Brain pericyte (primary cell): ENCODE results near the gene ATP2C1.
"Not testable (repeated sequence)": the region's sequence is repeated elsewhere in the genome, so short reads cannot be mapped to it uniquely, and the experiment has no call there.

Experiments
- DNase-seq: peaks from one replicate; pipeline ENCODE4 v3.0.0-alpha.2; 2012; ENCODE audit warnings: low read depth, low spot score

The ATP2C1 gene, protein sequence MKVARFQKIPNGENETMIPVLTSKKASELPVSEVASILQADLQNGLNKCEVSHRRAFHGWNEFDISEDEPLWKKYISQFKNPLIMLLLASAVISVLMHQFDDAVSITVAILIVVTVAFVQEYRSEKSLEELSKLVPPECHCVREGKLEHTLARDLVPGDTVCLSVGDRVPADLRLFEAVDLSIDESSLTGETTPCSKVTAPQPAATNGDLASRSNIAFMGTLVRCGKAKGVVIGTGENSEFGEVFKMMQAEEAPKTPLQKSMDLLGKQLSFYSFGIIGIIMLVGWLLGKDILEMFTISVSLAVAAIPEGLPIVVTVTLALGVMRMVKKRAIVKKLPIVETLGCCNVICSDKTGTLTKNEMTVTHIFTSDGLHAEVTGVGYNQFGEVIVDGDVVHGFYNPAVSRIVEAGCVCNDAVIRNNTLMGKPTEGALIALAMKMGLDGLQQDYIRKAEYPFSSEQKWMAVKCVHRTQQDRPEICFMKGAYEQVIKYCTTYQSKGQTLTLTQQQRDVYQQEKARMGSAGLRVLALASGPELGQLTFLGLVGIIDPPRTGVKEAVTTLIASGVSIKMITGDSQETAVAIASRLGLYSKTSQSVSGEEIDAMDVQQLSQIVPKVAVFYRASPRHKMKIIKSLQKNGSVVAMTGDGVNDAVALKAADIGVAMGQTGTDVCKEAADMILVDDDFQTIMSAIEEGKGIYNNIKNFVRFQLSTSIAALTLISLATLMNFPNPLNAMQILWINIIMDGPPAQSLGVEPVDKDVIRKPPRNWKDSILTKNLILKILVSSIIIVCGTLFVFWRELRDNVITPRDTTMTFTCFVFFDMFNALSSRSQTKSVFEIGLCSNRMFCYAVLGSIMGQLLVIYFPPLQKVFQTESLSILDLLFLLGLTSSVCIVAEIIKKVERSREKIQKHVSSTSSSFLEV

DNA sequence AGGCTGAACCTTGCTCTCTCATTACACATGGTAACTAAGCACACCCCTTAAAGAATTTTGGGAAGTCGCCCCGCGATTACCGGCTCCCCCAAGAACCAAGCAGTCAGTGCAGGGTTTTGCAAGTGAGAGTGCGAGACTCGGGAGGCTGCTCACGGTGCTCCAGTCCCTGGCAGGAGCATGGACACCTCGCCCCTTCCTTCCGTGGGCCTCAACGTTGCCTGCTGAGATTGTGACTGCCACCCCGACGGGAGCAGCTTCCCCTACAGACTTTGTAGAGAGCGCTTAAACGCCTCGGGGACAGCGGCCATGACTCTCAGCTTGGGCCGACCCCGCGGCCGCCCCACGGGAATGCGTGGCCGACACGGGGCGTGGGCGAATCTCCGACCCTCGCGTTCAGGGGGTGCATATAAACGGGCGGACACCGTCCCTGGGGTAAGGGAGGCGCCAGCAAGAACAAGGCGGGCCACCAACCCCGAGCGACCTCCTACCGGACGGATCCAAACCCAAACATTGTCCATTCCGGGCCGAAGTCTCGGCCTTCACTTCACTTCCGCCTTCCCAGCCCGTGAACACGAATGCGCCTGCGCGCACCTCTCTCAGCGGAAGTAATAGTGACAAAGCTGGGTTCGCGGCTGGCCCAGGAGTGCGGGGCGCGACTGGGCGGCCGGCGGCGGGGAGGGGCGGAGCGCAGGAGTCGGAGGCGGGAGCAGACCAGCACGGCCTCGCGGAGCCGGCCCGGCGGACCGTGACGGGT lies at the start of gene ATP2C1:
TSS of gene ATP2C1 (plus strand) at position 709 of the 754 bp plus-strand sequence. CDS start 686 bp downstream, outside the sequence.
- DNase-seq: peak; percentile 76

DNA sequence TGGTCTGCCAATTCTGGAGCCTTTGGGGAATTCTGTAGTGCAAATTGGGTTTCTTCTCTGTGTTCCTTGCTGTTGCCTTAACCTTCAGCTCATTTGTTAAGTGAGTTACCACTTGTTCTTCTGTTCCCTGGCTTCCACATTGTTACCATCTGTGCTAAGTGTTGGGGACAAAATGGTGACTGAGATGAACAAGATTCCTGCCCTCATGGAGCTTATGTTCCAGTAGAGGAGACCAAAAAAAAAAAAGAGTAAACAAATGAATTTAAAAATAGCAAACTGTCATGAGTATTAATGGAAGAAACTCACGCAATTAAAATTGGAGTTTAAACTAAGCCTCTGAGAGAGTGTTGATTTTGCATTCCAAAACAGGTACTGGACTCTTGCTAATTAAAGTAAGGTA lies 49.4 kb upstream of the ATP2C1 start:
- DNase-seq: no peak

DNA sequence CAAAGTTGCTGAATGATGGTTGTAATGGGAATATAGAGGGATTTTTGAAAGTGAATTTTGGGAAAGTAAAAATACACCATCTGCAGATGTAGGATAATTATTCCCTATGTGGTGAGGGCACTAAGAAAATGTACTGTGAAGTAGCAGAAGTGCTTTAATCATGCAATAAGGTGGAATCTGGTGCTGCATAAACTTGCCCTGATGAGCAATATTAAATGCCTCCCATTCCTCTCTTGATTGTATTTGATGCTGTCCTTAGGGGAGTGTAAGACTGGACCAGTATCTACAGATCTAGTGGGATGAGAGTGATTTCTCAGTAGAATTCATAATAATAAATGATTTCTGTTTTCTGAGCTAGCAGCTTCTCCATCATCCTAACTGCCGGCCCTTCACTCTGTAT lies 47.7 kb upstream of the ATP2C1 start:
- DNase-seq: no peak

DNA sequence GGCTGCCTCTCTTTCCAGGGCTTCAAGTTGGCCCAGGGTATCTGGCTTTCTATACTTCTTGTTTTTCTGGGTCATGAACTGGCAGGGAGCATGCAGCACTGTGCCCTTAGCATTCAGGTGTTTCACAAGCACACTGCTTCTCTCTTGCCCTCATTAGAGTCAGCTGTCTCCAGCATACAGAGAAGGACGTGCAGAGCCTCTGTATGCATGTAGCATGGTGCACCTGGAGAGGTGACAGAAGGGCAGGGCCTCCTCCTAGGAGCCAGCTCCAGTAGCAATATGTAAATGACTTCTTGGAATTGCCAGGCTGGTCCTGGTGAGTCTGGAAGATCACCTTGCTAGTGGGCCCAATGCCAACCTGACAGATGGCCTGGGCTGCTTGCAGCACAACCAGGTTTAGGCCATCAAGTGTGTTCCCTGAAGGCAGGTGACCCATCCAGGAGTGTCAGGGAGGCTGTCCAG lies 44.8 kb upstream of the ATP2C1 start:
- DNase-seq: no peak

DNA sequence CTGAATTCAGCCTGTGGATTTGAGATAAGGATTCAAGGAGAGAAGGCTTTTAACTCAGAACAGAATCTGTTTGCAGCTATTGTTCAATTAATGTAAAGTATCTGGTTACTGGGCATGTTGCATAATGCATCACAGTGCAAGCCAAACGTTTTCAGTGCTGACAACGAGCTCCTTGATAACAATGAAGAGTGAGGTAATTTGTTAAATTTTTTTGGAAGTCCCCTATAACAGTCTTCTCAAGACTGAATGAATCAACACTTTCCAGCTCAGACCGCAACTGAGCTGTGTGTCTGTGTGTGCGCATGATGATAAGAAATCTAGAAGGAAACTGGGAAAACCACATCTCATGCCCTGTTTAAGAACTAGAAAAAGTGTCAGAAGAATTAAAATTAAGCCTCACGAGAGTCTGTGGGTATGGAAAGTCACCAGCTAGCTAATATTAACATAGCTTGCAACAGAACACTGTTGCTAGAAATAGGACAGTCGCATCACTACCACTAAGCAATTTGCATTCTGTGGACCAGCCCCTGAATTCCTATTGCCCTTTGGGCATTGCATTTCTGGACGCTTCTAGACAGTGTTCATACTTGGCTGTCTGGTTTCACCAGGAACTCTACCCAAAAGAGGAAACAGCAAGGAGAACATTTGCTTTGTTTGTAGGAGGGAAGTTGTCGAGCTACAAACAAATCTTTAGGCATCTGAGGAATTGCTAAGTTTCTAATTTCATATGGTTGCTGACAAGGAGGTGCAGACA lies 43.7 kb upstream of the ATP2C1 start:
- no peak for DNase-seq

DNA sequence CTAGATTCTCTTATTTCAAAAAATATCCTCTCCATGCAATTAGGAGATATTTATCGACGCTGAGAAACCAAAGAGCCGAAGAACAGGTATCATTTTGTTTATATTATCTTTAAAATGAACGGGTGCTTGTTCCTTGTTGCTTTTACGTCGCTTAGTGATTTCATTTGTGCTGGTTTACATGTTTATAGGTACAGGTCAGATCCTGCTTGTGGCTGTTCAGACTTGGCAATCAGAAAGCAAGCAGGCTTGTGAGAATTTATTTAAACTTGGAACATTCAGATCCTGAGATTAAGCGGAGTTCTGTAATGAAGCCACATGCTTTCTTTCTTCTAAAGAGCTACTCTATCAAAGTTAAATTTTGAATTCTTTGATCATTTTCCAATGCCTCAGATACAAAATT lies 43.0 kb upstream of the ATP2C1 start:
- DNase-seq: no peak

DNA sequence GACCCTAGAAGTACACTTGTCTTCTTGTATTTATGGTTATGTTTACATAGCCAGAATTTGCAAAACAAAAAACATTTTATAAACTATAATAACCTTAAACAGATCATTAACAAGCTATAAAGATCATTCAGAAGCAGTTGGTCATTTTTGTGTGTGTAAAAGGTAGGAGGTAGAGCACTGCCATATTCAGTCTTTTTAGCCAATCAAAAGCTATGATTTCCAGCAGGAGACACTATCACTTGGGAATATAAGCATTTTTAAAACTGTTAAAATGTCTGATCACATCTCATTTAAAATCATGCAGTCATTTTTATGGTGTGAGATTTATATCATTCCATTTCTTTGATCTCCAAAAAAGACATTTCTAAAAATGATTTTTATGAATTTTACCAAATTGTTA lies 42.6 kb upstream of the ATP2C1 start:
- no peak for DNase-seq

DNA sequence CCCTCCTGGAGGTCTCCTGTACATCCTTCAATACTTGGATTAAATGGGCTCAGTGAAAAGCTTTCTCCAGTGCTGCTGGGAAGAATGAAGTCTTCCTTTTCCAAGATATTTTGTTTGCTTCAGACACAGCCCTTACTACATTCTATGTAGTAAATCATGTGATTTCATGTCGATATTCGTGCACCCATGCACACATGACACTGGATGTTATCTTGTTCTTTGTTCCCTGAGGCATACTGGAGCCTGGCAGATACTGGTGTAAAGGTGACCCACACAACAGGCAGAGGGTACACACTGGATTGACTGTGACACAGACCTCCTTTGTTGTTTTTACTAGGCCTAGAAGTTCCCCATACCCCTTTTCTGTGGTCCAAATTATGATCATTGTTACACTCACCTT lies 40.3 kb upstream of the ATP2C1 start:
- no peak for DNase-seq

DNA sequence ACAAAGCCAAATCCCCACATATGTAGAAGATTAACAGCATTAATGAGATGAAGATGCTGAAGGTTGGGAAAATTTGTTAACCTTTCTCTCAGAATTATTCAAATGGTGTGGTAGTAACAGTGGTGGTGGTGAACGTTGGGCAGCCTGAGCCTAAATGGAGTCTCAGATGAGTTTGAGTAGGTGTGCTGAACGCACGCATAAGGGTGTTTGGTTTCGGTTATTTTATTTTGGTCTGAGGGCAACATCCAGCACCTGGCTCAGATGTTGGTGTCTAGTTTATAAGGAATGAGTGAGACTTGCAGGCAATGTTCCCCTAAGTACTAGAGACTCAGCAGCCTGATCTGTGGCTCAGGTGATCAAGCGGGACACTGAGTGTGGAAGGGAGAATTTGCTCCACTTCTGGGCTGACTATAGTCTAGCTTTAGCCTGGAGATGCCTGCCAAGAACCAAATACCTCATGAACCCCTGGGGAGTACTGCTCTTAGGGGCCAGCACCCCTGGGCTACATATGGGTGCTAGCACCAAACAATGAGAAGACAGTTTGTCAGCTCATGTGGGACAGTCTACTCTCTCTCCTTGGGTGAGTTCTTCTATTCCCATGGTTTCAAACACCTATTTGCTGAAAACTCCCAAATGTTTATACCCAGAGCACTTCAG lies 39.5 kb upstream of the ATP2C1 start:
- DNase-seq: no peak

DNA sequence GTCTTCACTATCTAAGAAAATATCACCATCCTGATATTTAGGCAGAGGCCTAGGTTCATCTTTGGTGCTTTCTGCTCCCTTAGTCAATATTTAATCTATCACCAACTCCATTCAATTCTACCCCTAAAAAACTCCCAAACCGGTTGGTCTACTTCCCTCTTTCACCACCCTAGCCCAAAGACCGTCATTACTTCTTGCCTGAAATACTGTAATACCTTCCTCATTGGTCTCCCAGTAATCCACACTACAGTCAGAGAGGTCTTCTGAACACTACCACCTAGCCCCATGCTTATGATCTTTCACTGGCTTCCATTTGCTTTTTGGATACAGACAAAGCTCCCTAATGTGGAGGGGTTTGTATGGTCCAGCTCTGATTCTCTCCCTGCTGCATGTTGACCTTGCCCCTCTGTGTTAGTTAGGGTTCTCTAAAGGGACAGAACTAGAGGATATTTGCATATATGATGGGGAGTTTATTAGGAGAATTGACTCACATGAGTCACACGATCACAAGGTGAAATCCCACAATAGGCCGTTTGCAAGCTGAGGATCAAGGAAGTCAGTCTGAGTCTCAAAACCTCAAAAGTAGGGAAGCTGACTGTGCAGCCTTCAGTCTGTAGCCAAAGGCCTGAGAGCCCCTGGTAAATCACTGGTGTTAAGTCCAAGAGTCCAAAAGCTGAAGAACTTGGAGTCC lies 36.4 kb upstream of the ATP2C1 start:
- DNase-seq: no peak

DNA sequence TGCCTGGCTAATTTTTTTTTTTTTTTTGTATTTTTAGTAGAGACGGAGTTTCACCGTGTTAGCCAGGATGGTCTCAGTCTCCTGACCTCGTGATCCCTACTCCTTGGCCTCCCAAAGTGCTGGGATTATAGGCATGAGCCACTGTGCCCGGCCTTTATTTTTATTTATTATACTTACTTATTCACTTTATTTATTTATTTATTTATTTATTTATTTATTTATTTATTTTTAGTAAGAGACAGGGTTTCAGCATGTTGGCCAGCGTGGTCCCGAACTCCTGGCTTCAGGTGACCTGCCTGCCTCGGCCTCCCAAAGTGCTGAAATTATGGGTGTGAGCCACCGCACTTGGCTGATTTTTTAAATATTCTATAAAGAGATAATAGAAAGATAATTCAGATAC lies 31.8 kb upstream of the ATP2C1 start:
- not testable (repeated sequence) for DNase-seq

DNA sequence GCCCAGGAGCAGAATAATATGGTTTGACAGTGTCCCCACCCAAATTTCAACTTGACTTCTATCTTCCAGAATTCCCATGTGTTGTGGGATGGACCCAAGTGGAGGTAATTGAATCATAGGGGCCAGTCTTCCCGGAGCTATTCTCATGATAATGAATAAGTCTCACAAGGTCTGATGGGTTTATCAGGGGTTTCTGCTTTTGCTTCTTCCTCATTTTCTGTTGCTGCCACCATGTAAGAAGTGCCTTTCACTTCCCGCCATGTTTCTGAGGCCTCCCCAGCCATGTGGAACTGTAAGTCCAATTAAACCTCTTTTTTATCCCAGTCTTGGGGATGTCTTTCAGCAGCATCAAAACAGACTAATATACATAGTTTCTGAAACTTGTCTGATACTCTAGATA lies 28.4 kb upstream of the ATP2C1 start:
- DNase-seq: no peak

DNA sequence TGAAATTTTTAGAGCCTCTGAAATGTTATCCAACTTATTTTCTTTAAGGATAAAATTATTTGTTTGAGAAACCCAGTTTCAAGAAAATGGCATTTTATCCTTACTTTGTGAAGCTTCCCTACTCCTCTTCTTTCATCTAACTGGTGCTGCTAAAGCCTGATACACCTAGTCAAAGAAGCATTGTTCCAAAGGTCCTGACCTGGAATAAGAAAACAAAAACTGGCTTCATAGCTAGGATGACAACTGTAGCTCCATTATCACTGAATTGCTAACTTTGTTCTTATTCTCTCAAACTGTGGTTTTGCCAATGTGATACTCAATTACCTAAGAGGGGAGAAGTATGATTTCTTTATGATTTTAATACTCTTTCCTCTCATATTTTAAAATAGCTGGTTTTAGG lies 27.6 kb upstream of the ATP2C1 start:
- no peak for DNase-seq

DNA sequence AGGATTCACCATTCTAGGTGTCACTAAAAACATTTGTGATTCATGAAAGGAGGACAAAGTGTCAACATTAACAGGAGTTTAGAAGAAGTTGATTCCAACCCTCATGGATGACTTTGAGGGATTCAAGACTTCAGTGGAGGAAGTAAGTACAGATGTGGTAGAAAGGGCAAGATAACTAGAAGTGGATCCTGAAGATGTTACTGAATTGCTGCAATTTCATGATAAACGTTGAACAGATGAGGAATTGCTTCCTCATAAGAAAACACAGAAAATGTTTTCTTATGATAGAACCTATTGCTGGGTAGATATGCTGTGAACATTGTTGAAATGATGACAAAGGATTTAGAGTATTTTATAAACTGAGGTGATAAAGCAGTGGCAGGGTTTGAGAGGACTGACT lies 23.5 kb upstream of the ATP2C1 start:
- no peak for DNase-seq

DNA sequence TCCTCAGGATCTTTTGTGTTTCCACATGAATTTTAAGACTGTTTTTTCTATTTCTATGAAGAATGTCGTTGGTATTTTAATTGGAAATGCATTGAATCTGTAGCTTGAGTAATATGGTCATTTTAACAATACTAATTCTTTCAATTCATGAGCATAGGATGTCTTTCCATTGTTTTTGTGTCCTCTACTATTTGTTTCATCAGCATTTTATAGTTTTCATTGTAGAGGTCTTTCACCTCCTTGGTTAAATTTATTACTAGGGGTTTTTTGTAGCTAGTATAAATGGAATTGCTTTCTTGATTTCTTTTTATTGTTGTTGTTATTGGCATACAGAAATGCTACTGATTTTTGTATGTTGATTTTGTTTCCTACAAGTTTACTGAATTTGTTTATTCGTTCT lies 17.3 kb upstream of the ATP2C1 start:
- no peak for DNase-seq

DNA sequence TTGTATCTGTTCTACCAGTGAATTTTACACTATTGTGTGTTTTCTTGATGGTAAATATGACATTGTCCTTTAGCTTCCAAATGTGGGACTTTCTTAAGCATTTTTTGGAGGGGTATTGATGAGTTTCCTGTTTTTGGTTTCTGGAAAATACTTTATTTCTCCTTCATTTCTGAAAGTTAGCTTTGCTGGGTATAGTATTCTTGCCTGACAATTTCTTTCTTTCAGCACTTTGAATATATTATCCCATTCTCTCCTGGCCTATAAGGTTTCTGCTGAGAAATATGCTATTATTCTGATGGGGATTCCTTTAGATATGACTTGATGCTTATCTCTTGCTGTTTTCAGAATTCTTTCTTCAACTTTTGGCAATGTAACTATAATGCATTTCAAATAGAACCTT lies 15.4 kb upstream of the ATP2C1 start:
- DNase-seq: no peak

DNA sequence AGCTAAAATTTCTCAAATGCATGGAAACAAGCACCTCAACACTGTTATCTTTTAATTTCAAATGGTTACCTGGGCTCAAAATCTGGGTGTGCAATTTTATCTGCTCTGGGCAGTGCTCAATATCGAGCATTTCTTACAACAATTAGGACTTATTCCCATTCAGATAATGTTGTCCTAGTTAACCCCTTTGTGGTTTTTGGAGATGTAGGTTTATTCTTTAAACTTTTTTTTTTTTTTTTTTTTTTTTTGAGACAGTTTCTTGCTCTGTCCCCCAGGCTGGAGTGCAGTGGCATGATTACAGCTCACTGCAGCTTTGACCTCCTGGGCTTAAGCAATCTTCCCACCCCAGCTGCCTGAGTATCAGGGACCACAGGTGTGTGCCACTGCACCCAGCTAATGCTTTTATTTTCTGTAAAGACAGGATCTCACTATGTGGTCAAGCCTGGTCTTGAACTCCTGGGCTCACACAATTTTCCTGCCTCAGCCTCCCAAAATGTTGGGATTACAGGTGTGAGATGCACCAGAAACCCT lies 4.4 kb upstream of the ATP2C1 start:
- DNase-seq: no peak

DNA sequence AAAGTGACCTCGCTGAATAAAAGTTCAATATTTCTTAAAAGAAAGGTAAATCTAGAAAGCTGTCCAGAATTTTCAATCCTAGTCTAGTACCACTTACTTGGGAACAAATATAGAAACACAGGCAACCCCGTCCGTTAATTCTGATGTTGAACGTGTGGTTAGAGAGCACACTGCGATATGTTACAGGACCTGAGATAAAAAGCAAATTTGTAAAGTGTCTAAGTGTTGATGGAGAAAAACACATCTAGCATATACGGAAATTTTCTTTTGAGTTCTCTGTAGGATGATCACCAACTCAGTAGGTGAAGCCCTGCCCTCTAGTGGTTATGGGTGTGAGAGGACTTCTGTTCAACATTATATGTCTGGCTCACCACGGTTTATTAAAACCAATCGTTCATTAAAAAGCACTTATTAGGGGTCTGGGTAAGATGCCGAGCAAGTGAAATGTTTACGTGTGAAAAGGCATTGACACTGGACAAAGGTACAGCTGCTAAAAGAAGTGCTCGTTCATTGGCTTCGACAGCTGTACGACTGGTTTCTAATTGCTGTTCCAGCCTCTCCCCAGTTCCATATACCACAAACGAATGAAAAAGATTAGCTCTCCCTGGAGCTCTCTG lies 1.0 kb upstream of the ATP2C1 start:
- DNase-seq: peak; percentile 50
